H1 (cell line): Measurements from ENCODE around the gene IST1. TPM values are rescaled to one million over a fixed set of nuclear protein-coding genes. Genes with fewer than 3 reads are reported as not detected.

Experiments used
- CTCF ChIA-PET: fragments of 300-600 bp; sonication (Branson Sonifier 250); formaldehyde crosslinking; loops from one replicate; lab custom pipeline; 2021; ENCODE audit not compliant: partially characterized antibody; lab: Charles Lee
- POLR2A ChIA-PET: fragments of 300-600 bp; sonication (Branson Sonifier 250); formaldehyde crosslinking; loops from one replicate; lab custom pipeline; 2021; ENCODE audit warnings: inconsistent platforms; ENCODE audit not compliant: partially characterized antibody; lab: Charles Lee
- DNase-seq, 2 experiments: peaks; one replicate each; pipeline versions ENCODE4 v3.0.0 to v3.0.0-alpha.2; 2010 to 2022; ENCODE audit warnings: low spot score in 2 of 2, low read depth in 1 of 2, mixed read lengths in 1 of 2
- FAIRE-seq: peaks from 2 replicates; lab custom pipeline; 2011; peaks lifted over from hg19 to GRCh38; lab: Jason Lieb, UNC
- H2AFZ ChIP-seq: 2 replicates; pipeline ENCODE4 v1.8.1; 2012; ENCODE audit warnings: low read length, inconsistent platforms
- H2AK5ac ChIP-seq: 2 replicates; pipeline ENCODE4 v1.6.1; 2013; ENCODE audit warnings: low read depth, low read length
- H2BK120ac ChIP-seq: replicated peaks from 2 replicates; pipeline ENCODE3; 2013; ENCODE audit warnings: low read depth, low read length, inconsistent platforms
- H2BK12ac ChIP-seq: 2 replicates; pipeline ENCODE4 v1.6.1; 2013; ENCODE audit warnings: low read depth, low read length
- H2BK15ac ChIP-seq: 2 replicates; pipeline ENCODE4 v1.6.1; 2013; ENCODE audit warnings: low read length
- H2BK20ac ChIP-seq: 2 replicates; pipeline ENCODE4 v1.6.1; 2013; ENCODE audit warnings: low read length
- H2BK5ac ChIP-seq: 2 replicates; pipeline ENCODE4 v1.6.1; 2013; ENCODE audit warnings: low read depth, low read length
- H3K14ac ChIP-seq: 2 replicates; pipeline ENCODE4 v1.6.1; 2013; ENCODE audit warnings: inconsistent platforms; ENCODE audit not compliant: insufficient read length
- H3K18ac ChIP-seq: 2 replicates; pipeline ENCODE4 v1.6.1; 2013; ENCODE audit warnings: low read length; ENCODE audit errors: extremely low read depth
- H3K23ac ChIP-seq: 2 replicates; pipeline ENCODE4 v1.6.1; 2013; ENCODE audit warnings: inconsistent platforms; ENCODE audit not compliant: insufficient read length
- H3K23me2 ChIP-seq: 2 replicates; pipeline ENCODE4 v1.6.1; 2013; ENCODE audit warnings: low read depth, low read length
- H3K27ac ChIP-seq: 2 replicates; pipeline ENCODE4 v1.6.1; 2011; ENCODE audit warnings: low read depth, low read length, inconsistent platforms
- H3K27me3 ChIP-seq, 4 experiments: replicated peaks in 1 of 4; 1 replicate in 1 of 4; 2 replicates in 3 of 4; pipeline versions ENCODE4 v1.6.1 to v1.8.1; 2011 to 2013; ENCODE audit warnings: low read length in 3 of 4, mild to moderate bottlenecking in 3 of 4, inconsistent platforms in 2 of 4, mixed read lengths in 2 of 4, moderate library complexity in 1 of 4; ENCODE audit not compliant: control insufficient read depth in 3 of 4, insufficient read depth in 3 of 4; ENCODE audit errors: extremely low read depth in 1 of 4
- H3K36me3 ChIP-seq, 4 experiments: 2 replicates each; pipeline versions ENCODE4 v1.6.1 to v1.8.1; 2011 to 2013; ENCODE audit warnings: mild to moderate bottlenecking in 4 of 4, low read length in 3 of 4, moderate library complexity in 2 of 4, control low read depth in 1 of 4, inconsistent platforms in 1 of 4; ENCODE audit not compliant: insufficient read depth in 4 of 4, control insufficient read depth in 2 of 4
- H3K4ac ChIP-seq: replicated peaks from 2 replicates; pipeline ENCODE3; 2013; ENCODE audit warnings: low read length, low read depth, mixed read lengths, inconsistent platforms; ENCODE audit not compliant: insufficient read length
- H3K4me1 ChIP-seq, 4 experiments: replicated peaks in 1 of 4; 1 replicate in 1 of 4; 2 replicates in 3 of 4; pipeline versions ENCODE4 v1.6.1 to v1.8.1; 2011 to 2013; ENCODE audit warnings: low read length in 3 of 4, inconsistent platforms in 2 of 4, mixed read lengths in 1 of 4; ENCODE audit not compliant: insufficient read depth in 4 of 4, control insufficient read depth in 3 of 4
- H3K4me2 ChIP-seq, 2 experiments: 2 replicates each; pipeline versions ENCODE4 v1.6.1 to v1.8.1; 2011 to 2013; ENCODE audit warnings: low read depth in 2 of 2, low read length in 2 of 2, control low read depth in 1 of 2, inconsistent platforms in 1 of 2, mild to moderate bottlenecking in 1 of 2; ENCODE audit not compliant: insufficient read depth in 1 of 2
- H3K4me3 ChIP-seq, 4 experiments: fragments of 200-600, 300-600 bp in 1 of 4; sonication (generic), shearing (Covaris generic), sonication (Bioruptor Twin) in 1 of 4; 2 replicates each; pipeline versions ENCODE4 v1.5.1 to v1.8.1; 2011 to 2016; ENCODE audit warnings: low read length in 4 of 4, low read depth in 3 of 4, control low read depth in 2 of 4, inconsistent platforms in 2 of 4, mild to moderate bottlenecking in 2 of 4, mixed read lengths in 1 of 4, moderate library complexity in 1 of 4; ENCODE audit not compliant: insufficient read depth in 2 of 4; ENCODE audit errors: extremely low read depth in 1 of 4
- H3K56ac ChIP-seq: replicated peaks from 2 replicates; pipeline ENCODE3; 2013; ENCODE audit warnings: low read depth, mild to moderate bottlenecking, mixed read lengths, low read length, inconsistent platforms; ENCODE audit not compliant: insufficient read length
- H3K79me1 ChIP-seq: 2 replicates; pipeline ENCODE4 v1.6.1; 2013; ENCODE audit warnings: low read depth, low read length, control low read depth
- H3K79me2 ChIP-seq, 2 experiments: 2 replicates each; pipeline versions ENCODE4 v1.6.1 to v1.8.1; 2012 to 2013; ENCODE audit warnings: low read length in 2 of 2, mild to moderate bottlenecking in 2 of 2, inconsistent platforms in 1 of 2; ENCODE audit not compliant: insufficient read depth in 2 of 2, control insufficient read depth in 1 of 2
- H3K9ac ChIP-seq, 4 experiments: replicated peaks in 1 of 4; 1 replicate in 1 of 4; 2 replicates in 3 of 4; pipeline versions ENCODE4 v1.6.1 to v1.8.1; 2011 to 2013; ENCODE audit warnings: low read depth in 3 of 4, low read length in 3 of 4, control low read depth in 2 of 4, mild to moderate bottlenecking in 2 of 4, moderate library complexity in 2 of 4, inconsistent platforms in 1 of 4; ENCODE audit errors: extremely low read depth in 1 of 4
- H3K9me3 ChIP-seq, 2 experiments: 2 replicates each; pipeline versions ENCODE4 v1.6.1 to v1.8.1; 2012 to 2013; ENCODE audit warnings: mild to moderate bottlenecking in 2 of 2, moderate library complexity in 2 of 2, control low read depth in 1 of 2, inconsistent platforms in 1 of 2, low read depth in 1 of 2, low read length in 1 of 2, mixed read lengths in 1 of 2; ENCODE audit not compliant: insufficient read depth in 2 of 2
- H4K20me1 ChIP-seq, 2 experiments: replicated peaks in 1 of 2; 2 replicates each; pipeline versions ENCODE3 to v1.8.1; 2011 to 2013; ENCODE audit warnings: inconsistent platforms in 2 of 2, low read length in 2 of 2, mild to moderate bottlenecking in 1 of 2; ENCODE audit not compliant: insufficient read depth in 2 of 2, control insufficient read depth in 1 of 2
- H4K5ac ChIP-seq: 2 replicates; pipeline ENCODE4 v1.6.1; 2013; ENCODE audit warnings: low read length, low read depth, mixed read lengths, inconsistent platforms; ENCODE audit not compliant: insufficient read length
- H4K8ac ChIP-seq: 2 replicates; pipeline ENCODE4 v1.8.0; 2013; ENCODE audit warnings: mild to moderate bottlenecking, moderate library complexity, low read length, inconsistent platforms; ENCODE audit not compliant: insufficient read depth; ENCODE audit errors: extremely low read depth
- H4K91ac ChIP-seq: replicated peaks from 2 replicates; pipeline ENCODE3; 2013; ENCODE audit warnings: low read length, mixed read lengths, inconsistent platforms; ENCODE audit not compliant: insufficient read length
- CBX8 ChIP-seq: fragments of 300-800, 300-1000 bp; sonication (generic); IDR thresholded peaks from 2 replicates; pipeline ENCODE4 v1.7.1; 2016; ENCODE audit warnings: low read depth, low read length, borderline replicate concordance
- E2F6 ChIP-seq: IDR thresholded peaks from 2 replicates; pipeline ENCODE4 v1.6.1; 2012; ENCODE audit warnings: inconsistent platforms
- GTF2F1 ChIP-seq: IDR thresholded peaks from 2 replicates; pipeline ENCODE4 v1.6.1; 2012; ENCODE audit warnings: low read depth, low read length, improper control_type of control experiment, borderline replicate concordance
- JUND ChIP-seq: IDR thresholded peaks from 2 replicates; pipeline ENCODE4 v1.6.1; 2011; ENCODE audit warnings: mild to moderate bottlenecking, improper control_type of control experiment, low read length
- NRF1 ChIP-seq: IDR thresholded peaks from 2 replicates; pipeline ENCODE4 v1.6.1; 2011; ENCODE audit warnings: mild to moderate bottlenecking, low read depth, low read length, improper control_type of control experiment
- RAD21 ChIP-seq, 2 experiments: IDR thresholded peaks in 1 of 2; conservative IDR thresholded peaks in 1 of 2; 2 replicates each; pipeline ENCODE4 v1.6.1; 2011; ENCODE audit warnings: low read depth in 2 of 2, low read length in 2 of 2, improper control_type of control experiment in 1 of 2, inconsistent platforms in 1 of 2, mild to moderate bottlenecking in 1 of 2, moderate library complexity in 1 of 2
- SAP30 ChIP-seq: fragments of 300-600 bp; sonication (generic); IDR thresholded peaks from 2 replicates; pipeline ENCODE4 v1.7.1; 2012; ENCODE audit warnings: low read length, moderate library complexity, mild to moderate bottlenecking, inconsistent platforms; ENCODE audit not compliant: insufficient read depth, insufficient replicate concordance
- TBP ChIP-seq: IDR thresholded peaks from 2 replicates; pipeline ENCODE4 v1.6.1; 2011; ENCODE audit warnings: low read depth, low read length, improper control_type of control experiment
- TEAD4 ChIP-seq: IDR thresholded peaks from 2 replicates; pipeline ENCODE4 v1.6.1; 2012; ENCODE audit warnings: low read depth, low read length, inconsistent platforms, mixed read lengths
- ZNF274 ChIP-seq: IDR thresholded peaks from 2 replicates; pipeline ENCODE4 v1.7.0; 2012; ENCODE audit warnings: low read length, borderline replicate concordance; ENCODE audit errors: extremely low read depth
- WGBS, 2 experiments: shearing (Covaris generic) in 1 of 2; methylation state at CpG; one replicate each; pipeline versions ENCODE4 v1.1.6 to v1.1.7; 2013 to 2015; ENCODE audit warnings: low lambda C conversion rate in 2 of 2, mixed read lengths in 2 of 2, inconsistent platforms in 1 of 2, low coverage in 1 of 2, missing lambda C conversion rate in 1 of 2; ENCODE audit not compliant: insufficient replicate concordance in 2 of 2, insufficient coverage in 1 of 2, insufficient read length in 1 of 2; ENCODE audit errors: extremely low coverage in 1 of 2, missing lambda C conversion rate in 1 of 2; 5-methylcytosine and 5-hydroxymethylcytosine counted together
- polyA plus RNA-seq, 7 experiments: library from polyadenylated mRNA; depleted of rRNA in 3 of 7; stranded (reverse) in 5 of 7; unstranded in 2 of 7; fragments of >200 nt in 5 of 7; fragments of 200-250 nt in 2 of 7; gene quantifications; 1 replicate in 5 of 7; 2 replicates in 1 of 7; 4 replicates in 1 of 7; pipeline versions ENCODE4 v1.2.1 to v1.2.3, GENCODE V29; 2011 to 2013; ENCODE audit warnings: missing spikeins in 2 of 7, mixed read lengths in 2 of 7
- total RNA-seq: library from RNA; stranded (reverse); fragmentation: NEBNext Ultra II Directional; extraction: Animal tissue kit (Norgen Biotek cat#: 25700); gene quantifications from 2 replicates; pipeline ENCODE4 v1.2.1, GENCODE V29; 2021
- TF ChIP-seq, protein P1 (sequence below): IDR thresholded peaks from 2 replicates; pipeline ENCODE4 v1.6.1; 2011; ENCODE audit warnings: low read length, improper control_type of control experiment

The IST1 gene
- total and polyA plus RNA-seq, 2 of the 8 experiments (the other 6 are each of a cell fraction or from before 2014, with no cell fraction given) = 190 to 248 TPM

DNA sequence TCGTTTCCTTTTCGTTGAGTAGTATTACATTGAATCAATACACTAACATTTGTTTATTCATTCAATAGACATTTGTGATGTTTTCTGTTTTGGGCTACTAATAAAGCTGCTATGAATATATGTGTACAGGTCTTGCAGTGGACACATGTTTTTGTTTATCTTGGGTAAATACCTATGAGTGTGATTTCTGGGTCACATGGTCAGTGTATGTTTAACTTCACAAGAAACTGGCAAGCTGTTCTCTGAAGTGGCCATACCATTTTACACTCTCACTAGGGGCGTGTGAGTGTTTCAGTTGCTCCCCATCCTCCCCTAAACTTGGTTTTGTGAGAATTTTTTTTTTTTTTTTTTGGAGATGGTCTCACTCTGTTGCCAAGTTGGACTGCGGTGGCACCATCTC lies 69.9 kb downstream of the IST1 start:
- H4K20me1 ChIP-seq = no peaks in the 10 kb centered on the region
- no peak for DNase-seq
- H3K4me2 ChIP-seq = no peak overlapping the region
- H2BK15ac ChIP-seq = no peak overlapping the region
- no peak overlapping the region for H3K18ac ChIP-seq
- H3K4me3 ChIP-seq = no peak overlapping the region
- H3K79me1 ChIP-seq = no peaks in the 10 kb centered on the region
- H2AK5ac ChIP-seq = no peak overlapping the region
- no peaks in the 10 kb centered on the region for H3K36me3 ChIP-seq
- no peak for FAIRE-seq
- H2BK5ac ChIP-seq = no peak overlapping the region
- no peak overlapping the region for H4K5ac ChIP-seq
- H3K23ac ChIP-seq = no peak overlapping the region
- H3K4me1 ChIP-seq = no peaks in the 10 kb centered on the region; a peak in 1 of 7 replicates
- no peak overlapping the region for H3K56ac ChIP-seq
- H2BK12ac ChIP-seq = no peak overlapping the region
- TF ChIP-seq NRF1 (no peak), CBX8 (no peak), ZNF274 (no peak), GTF2F1 (no peak), TBP (no peak), SAP30 (no peak), E2F6 (no peak), TEAD4 (no peak), JUND (no peak), RAD21 (IDR thresholded peaks at IDR 0.05 in 1 of 2, conservative IDR thresholded peaks at IDR 0.05 in 1 of 2; ENCODE audit: low read depth in 2 of 2, low read length in 2 of 2) (no peak)
- TF ChIP-seq, protein P1, sequence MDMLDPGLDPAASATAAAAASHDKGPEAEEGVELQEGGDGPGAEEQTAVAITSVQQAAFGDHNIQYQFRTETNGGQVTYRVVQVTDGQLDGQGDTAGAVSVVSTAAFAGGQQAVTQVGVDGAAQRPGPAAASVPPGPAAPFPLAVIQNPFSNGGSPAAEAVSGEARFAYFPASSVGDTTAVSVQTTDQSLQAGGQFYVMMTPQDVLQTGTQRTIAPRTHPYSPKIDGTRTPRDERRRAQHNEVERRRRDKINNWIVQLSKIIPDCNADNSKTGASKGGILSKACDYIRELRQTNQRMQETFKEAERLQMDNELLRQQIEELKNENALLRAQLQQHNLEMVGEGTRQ = no peak
- POLR2A ChIA-PET = interaction anchor here (0.7 to 1.8 kb wide), 2 partner anchors 10 to 26 kb away, joined by 4 read pairs; no protein-coding TSS in a partner anchor
- H4K91ac ChIP-seq = no peak overlapping the region
- no peaks in the 10 kb centered on the region; a peak in 1 of 7 replicates for H3K27me3 ChIP-seq
- no peak overlapping the region for H3K9ac ChIP-seq
- no peaks in the 10 kb centered on the region for H3K9me3 ChIP-seq
- no peak overlapping the region for H2BK120ac ChIP-seq
- H3K27ac ChIP-seq = no peak overlapping the region
- 92% methylated on average over 4 of the region's 4 CpGs; no CpG with 5 or more reads in 1 of the 2 experiments for WGBS, 2 experiments
- no peak overlapping the region for H2BK20ac ChIP-seq
- no peak overlapping the region for H3K4ac ChIP-seq
- no peaks in the 10 kb centered on the region for H3K23me2 ChIP-seq
- no peak overlapping the region for H2AFZ ChIP-seq
- CTCF ChIA-PET = interaction anchor here (0.6 to 1.1 kb wide), 2 partner anchors 10 to 97 kb away, joined by 3 read pairs; no protein-coding TSS in a partner anchor
- no peak overlapping the region for H3K14ac ChIP-seq
- H4K8ac ChIP-seq = no peak overlapping the region
- H3K79me2 ChIP-seq = no peaks in the 10 kb centered on the region
